SHP77 treated with DMSO at 0.1 percent for 48 hours (cell line): ENCODE measurements around the gene ARHGAP26.

Experiments
- DNase-seq: peaks from one replicate; lab custom pipeline; 2025; lab: John Stamatoyannopoulos, UW

ARHGAP26 gene

DNA sequence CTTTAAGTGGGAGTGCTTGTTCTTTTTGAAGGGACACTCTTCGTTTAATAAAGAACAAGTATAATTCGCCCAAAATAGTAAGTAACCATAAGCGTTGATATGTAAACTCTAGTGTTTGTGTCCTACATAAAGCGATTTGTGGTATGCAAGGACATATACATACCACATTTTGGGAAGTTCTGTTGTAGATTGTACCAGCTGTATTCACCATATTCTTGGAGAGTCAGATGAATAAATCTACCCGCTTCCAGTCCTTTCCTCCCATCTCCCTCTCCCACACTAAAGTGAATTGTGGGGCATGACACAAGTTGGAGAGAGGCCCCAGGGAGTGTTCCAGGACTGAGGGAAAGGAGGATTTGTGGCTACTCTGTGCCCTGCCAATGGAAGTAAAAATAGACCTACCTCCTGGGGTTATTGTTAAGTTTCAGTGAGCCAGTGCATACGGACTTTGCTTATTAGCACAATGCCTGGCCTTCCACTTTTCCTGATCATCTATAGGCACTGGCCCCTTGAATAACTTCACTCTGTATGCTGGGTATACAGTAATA is 40.6 kb downstream of the ARHGAP26 start:
- DNase-seq: no peak

DNA sequence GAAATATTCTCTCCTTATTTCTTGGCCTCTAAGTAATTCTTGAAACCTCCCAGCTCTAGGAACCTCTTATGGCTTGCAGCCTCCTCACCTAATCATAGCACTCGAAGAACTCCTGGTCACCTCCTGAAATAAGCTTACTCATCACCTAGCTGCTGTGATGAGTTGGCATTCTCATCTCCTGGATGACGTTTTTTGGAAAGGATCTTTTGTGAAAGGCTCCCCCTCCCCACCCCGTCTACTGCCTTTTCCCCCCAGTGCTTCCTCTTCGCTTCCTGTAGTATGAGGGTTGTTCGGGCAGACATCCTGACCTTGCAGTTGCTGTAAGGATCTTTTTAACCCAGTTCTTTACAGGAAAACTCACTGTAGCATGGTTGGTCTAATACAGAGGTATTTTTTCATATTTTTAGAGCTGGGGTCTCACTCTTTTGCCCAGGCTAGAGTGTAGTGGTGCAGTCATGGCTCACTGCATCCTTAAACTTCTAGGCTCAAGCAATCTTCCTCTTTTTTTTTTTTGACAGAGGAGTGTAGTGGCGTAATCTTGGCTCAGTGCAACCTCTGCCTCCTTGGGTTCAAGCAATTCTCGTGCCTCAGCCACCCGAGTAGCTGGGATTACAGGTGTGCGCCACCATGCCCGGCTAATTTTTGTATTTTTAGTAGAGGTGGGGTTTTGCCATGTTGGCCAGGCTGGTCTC is 41.8 kb downstream of the ARHGAP26 start:
- no peak for DNase-seq

DNA sequence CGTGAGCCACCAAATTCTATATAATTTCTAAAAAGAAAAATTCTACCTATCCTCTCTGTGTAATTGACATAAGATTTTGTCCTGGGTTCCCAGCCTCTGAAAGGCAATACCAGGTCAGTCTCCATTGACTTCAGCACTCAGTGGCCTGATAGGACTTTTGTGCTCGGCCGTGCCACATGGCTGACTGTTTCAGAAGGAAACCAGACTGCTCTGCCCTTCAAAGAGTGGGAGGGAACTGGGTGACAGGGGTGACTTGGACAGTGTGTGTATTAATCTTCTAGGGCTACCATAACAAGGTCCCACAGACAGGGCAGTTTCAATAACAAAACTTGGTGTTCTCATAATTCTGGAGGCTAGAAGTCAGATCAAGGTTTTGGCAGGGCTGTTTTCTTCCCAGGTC is 43.0 kb downstream of the ARHGAP26 start:
- no peak for DNase-seq

DNA sequence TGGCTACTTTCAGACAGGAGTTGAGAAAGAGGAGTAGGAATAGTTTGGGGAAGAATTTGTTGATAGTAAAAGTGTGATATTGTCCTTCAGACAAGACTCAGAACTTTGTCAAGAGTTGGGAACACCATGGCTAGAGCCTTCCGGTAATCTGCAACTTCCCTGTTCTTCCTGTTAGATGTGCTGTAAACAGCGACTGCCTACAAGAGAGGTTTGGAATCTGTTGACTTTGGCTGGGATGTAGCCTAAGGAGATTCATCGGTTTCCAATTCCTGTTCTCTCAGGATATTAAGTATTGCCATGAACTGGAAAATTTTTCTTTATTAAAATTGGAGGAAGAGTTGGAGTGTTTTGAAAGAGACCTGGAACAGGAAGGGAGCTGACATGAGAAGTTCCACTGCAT is 43.9 kb downstream of the ARHGAP26 start:
- no peak for DNase-seq

DNA sequence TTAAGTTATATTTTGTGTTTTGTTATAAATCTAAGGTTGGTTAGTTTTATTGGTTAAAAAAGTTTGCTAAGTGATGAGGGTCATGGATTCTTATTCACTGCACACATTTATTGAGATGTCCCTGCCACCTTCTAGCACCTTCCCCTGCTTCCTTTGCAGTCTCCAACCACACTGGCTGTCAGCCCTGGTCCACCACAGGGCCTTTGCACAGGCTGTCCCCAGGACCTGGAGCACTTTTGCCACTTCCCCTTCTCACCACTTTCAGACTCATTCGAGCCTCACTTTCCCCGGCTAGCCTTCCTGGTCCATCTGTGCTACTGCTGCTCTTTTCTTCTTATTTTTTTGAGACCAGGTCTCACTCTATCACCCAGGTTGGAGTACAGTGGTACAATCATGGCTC is 45.3 kb downstream of the ARHGAP26 start:
- DNase-seq: no peak

DNA sequence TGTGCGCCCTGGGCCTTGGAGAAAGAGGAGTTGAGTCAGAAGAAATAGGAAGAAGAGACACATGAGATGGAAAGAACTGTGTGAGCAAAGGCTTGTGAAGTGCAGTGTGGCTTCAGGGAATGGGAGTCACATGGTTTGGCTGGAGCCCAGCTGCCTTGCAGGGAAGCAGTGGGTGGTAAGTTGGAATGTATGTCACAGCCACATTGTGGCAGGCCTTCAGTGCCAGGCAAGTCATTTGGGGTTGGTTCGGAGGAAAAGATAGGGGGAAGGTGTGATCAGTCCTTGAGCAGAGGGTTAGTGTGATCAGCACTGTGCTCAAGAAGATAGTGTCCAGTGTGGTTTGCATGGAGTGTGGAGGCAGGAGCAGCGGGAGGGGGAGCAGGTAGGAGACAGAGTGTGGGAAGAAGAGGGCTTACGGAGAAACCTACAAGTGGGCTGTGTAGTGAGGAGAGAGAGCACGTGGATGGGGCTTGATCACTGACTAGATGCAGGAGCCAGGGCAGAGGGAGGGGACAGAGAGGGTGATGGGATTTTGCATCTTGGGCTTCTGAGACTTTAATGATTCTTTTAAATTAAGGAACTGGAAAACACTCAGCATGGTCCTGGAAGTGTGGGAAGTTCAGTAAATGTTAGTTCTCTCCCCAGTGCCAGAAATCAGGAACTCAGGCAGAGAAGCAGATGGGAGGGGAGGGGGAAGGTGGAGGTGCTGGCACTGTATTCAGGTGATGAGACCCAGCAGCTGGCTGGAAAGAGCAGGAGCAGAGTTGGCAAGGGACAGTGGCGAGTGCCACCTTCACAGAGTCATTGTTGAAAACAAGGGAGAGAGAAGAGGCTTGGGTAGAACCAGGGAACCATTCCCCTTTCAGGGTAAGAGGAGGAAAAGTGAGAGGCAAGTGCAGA is 46.6 kb downstream of the ARHGAP26 start:
- no peak for DNase-seq

DNA sequence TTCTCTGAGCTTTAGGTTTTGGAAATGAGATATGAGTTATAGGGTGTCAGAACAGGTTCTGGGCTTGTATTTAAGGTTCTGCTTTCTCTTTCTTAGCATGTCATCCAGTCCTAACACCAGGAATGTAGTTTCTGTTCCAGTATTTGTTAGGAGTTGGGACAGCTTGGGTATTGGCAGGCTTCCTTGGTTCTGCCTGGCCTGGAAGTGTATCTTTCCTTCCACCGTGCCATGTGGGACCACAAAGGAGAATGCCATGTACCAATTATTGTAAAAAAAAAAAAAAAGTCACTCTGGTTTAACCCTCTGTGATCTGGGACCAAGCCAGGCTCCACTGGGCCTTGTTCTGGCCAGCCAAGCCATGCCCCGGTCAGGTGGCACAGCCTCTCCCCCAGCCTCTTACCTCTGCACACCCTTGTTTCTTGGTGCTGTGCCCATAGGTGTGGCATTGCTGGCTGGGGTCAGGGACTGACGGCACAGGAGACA is 47.8 kb downstream of the ARHGAP26 start:
- no peak for DNase-seq

DNA sequence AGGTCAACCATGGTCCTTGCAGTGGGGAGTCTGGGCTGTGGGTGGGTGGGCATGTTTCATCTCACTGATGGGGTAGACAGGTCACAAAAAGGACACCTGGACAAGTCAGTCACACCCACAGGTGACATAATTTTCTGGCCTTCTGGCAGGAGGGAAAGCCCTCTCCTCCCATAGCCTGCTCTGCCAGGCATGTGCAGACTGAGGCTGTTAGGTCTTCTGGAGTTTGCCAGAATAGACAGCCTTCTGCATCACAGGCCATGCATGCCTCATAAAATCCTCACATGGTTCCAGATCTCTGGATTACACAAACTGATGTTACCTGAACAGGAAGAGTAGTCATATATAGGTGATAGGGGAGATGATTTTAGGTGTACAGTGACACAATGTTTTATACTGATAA is 49.1 kb downstream of the ARHGAP26 start:
- DNase-seq: no peak

DNA sequence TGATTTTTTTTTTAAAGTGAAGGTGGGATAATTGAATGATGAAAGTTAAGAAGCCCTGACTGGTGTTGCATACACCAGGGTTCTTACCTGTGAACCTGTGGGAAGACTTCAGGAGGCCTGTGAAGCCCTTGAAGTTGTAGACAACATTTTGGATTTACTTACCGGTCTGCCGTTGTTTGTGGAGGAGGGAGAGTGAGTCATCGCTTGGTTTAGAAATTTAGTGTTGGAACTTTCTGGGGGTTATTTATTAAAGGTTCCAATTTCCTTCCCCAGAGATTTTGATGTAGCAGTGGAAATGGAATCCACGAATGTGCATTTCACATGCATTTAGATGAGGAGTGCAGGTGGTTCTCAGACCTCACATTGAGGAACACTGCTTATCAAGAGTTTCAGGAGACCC is 49.6 kb downstream of the ARHGAP26 start:
- no peak for DNase-seq

DNA sequence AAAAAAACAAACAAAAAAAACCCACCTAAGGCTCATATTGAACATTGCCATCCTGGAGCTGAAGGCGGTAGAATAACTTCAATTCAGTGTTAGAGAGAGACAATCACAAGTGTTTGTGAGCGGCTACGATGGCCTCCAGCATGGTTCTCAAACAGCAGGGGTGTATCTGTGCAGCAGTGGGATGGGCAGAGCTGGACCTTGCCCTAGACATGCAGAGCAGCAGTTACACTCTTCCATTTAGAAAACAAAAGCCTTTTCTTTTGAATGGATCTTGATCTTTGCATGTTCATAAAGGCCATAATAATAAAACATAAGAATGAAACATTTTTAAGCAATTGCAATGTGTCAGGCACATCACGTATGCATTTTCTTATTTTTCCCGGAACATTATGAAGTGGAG is 50.3 kb downstream of the ARHGAP26 start:
- DNase-seq: no peak

DNA sequence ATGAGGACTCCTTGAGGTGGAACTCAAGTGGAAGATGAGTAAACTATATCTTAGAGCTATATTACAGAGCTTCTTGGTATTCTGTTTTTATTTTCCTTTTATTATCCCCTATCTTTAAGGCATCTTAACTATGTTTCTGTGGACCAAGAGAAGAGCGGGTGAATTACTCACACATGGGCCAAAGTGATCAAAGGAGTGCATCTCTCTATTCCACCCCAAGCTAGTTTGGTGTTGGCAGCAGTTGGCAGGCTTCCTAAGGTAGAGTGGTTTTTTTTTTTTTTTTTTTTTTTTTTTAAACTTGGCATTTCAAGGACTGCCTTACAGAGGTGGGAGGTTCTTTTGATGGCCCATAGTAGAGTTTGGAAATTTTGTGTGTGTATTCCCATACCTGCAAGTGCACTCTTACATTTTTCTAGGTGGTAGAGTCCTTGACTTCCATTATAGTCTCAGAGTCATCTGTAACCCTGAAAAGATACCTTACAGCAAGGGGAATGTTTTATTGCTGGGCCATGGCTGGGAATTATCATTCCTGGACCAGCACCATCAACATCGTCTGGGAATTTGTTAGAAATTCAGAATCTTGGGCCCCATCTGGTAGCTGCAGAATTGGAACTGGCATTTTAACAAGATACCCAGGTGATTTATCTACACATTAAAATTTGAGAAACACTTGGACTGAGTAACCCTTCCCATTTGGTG is 51.0 kb downstream of the ARHGAP26 start:
- no peak for DNase-seq

DNA sequence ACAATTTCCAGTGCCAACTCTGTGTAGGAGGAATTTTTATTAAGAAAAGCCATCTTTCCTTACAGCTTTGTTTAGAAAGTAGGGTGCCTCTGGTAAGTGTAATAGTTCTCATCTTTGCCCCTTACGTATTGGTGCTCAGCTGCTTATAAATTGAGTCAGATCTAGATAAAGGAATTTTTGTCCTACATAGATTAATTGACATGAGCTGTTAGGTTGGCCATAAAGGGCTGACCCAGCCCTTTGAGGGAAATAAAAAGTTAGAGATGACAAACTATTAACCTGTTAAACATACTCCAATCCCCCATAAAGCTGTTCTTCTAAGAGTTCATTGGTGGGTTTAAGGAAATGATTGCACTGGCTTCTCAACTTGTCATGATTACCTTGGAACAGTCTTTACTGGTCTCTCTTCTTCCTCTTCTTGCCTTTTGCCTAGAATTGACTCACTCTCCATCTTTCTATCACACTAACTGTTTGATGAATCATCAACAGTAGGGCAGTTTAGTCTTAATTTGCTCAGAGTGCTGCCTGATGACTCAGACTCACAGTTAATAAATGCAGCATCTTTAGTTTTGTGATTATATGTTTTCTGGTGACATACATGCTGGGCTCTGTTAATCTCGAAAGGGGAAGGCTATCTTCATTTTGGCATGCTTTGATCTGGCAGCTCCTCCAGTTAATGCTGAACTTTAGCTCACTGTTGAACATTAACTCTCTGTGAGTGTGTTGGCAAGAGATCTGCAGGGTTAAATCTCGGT is 51.7 kb downstream of the ARHGAP26 start:
- DNase-seq: no peak

DNA sequence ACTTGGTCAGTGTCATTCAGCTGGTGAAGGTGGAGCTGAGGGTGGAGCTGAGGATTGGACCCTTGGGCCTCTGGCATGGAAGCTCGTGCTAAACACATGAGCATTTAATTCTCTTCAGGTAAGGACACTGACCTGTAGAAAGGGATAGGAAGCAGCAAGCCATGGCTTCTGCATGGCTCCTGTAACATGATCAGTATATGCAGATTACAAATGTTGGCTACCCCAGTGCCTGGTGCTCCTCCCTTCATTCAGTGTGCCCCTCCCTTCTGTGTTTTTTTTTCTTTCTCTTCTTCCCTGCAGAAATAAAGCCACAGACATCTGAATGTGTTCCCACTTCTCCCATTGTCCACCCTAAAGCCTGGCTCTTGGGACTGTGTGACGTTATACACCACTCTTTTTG is 52.9 kb downstream of the ARHGAP26 start:
- DNase-seq: no peak

DNA sequence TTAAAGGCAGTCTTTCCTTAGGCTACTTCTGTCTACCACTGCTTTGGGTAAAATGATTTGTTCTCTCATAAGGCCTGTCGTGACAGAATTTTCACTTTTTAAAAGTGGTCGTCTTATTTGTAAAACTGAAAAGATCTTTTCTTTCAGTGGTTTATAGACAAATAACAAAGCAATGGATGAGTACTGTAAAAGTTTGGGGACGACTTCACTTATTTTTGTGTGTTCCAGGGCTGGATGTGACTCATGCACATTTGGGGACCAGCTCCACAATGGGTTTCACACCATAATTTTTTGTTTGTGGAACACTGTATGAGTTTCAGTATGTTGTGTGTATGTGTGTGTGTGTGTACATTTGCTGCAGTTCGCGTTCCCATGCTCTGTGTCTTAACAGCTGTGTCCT is 53.6 kb downstream of the ARHGAP26 start:
- DNase-seq: no peak

DNA sequence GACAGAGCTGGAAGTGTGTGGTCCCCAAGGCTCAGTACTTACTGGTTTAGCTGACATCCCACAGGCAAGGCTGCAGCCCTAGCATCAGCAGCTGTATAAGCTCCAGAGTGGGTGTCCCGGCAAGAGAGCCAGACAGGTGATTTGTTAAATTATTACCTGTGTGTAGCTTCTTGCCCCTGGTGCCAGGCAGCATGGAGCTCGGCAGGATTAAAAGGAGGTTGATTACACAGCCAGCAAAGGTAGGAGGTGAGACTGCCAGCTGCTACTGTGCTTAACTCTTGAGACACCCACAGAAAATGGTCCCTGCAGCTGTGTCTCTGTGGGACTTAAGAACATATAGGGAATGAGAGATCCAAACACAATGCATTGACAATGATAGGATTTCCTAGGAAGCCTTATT is 54.2 kb downstream of the ARHGAP26 start:
- no peak for DNase-seq

DNA sequence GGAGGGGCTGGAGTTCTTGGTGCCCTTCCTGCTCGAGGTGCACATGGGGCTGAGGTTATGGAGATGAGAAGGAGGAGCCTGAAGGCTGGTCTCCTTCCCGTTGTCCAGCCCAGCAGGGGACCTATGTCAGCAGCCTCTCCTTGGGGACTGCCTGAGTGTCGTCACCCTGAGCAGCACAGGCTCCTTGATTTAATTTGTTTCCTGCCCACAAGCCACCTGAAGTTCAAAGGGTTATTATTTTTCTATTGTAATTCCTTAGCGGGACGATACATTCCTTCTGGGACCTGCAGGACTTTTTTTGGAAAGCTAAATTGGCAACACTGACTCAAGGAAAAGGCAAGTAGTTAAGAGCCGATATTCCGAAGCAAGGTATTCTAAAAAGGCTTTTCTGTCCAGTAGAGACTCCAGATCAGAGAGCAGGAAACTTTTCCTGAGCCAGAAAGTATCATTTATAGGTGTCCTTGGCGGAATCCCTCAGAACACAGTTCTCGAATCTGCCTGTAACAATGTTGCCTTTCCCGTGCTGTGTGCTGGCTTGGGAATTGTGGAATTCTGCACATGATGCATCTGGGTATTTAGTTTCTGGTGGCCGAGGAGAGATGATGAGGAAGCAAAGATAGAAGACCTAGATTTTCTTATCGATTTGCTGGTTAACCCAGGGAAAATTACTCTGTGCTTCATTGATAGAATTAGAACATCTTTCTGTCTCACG is 55.4 kb downstream of the ARHGAP26 start:
- no peak for DNase-seq

DNA sequence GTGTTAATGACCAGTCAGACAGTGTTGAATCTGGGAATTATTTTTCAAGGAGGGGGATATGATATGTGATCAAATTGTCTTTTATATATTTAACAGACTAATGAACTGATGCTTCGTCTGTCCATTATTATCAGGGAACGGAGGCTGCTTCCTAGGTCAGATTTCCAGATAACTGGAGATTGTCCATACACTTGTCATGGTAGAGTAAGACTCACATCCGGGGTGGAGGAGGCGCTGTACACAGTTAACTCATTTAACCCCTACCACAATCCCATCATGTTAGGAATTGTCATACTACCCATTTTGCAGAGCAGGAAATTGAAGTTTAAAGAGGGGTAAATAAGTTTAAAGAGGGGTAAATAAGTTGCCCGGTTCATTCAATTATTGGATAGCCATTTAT is 55.9 kb downstream of the ARHGAP26 start:
- DNase-seq: no peak

DNA sequence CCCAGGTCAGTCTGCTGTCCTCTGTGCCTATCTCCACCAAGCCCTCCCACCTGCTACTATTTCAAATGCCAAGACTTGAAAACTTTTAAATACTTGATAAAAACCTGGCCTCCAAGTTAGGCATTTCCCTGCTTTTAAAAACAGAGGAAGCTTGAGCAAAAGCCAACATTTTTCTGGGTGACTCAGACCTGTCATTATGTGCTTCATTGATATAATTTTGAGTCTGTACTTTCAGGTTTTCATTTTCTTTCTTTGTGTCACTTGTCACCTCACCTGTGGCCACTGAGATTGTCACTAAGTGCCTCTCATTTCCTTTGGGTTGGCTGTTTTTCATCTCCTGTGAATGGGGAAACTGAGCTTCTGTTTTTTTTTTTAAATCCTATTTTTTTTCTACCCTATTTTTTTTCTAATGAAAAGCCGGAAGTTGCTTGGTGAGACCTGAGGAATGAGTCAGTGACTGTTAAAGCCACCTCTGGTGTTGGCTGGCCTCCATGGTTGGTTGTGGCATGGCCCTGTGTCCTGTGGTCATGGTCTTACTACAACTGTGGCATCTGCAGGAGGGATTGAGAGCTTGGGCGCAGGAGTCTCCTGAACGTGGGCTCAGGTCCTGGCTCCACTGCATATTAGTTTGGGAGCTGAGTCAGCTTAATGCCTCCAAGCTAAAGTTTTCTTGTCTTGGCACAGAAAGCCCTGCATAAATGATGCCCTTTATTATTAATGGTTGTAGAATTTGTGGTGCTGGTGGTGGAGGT is 56.7 kb downstream of the ARHGAP26 start:
- DNase-seq: no peak

DNA sequence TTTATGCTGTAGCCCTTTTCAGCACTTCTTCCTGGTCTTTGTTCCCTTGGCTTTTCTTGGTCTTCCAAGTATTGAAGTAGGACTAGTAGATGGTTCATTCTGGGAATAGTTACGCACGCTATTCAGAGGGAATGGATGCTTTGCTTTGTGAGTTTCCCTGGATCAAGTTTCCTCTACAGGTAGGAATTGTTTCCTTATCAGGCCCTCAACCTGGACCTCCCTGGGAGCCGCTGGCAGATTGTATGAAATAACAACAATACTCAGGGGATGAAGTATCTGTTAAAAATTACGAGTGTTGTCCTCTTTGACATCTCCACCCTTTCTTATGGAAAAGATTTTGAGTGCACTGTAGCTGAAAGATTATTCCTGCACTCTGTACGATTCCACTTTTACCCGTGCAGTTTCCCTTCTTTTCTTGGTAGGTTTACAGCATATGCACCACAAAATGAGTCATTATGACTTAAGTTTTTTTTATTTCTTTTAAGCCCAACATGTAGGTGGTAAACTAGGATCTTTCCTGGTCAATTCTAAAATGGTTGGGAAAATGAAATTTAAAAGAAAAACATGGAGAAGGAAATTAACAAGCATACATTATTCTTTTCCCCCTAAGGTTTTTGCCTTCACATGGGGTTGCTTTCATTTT is 57.9 kb downstream of the ARHGAP26 start:
- no peak for DNase-seq
